HG03571 (cell line): ENCODE results near the gene FBXO28.
"Not testable (repeated sequence)": the region's sequence is repeated elsewhere in the genome, so short reads cannot be mapped to it uniquely, and the experiment has no call there.

ENCODE experiments used
- ATAC-seq: cut with Tn5 transposase; IDR thresholded peaks from one replicate; pipeline ENCODE4 v1.9.1; 2021; ENCODE audit not compliant: unreplicated experiment

Gene FBXO28

DNA sequence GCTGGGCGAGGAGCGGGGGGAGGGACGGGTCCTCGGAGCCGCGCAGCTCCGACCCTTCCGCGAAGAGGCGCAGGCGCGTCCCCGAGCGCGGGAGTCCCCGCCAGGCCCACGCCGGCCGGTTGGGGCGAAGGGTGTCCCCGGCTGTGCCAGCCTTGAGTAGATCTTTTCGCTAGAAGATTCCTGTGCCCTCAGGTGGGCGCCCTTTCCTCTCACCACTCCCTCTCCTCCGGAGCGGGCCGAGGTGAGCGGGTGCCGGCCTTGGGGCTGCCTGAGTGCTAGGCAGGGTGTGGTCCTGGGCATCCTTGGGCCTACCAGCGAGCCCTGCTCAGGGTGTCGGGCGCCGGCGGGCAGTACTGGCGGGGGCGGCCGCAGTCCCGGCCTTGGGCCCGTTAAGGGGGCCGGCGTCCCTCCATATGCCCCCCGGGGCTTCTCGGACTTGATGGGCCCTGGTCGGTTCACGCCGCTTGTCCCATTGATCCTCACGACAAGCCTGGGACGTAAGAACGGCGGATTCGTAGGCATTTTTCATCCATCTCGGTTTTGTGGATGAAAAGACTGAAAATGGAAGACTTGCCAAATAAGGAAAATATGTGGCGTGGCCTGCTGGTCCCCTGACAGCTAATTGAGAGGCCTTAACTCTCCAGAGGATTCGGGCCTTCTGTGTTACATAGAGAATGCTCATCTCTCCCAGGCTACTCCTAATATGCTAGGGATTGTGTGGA lies 69.8 kb downstream of the FBXO28 start:
- ATAC-seq: peak; percentile 36

GRCh38 chr1:224185208-224185607 lies 71.3 kb downstream of the FBXO28 start:
- no peak for ATAC-seq

- no peak for ATAC-seq
These were observed 74.4 kb downstream of the FBXO28 start for GRCh38 chr1:224188286-224188685.

GRCh38 chr1:224189561-224189960 lies 75.7 kb downstream of the FBXO28 start:
- no peak for ATAC-seq

DNA sequence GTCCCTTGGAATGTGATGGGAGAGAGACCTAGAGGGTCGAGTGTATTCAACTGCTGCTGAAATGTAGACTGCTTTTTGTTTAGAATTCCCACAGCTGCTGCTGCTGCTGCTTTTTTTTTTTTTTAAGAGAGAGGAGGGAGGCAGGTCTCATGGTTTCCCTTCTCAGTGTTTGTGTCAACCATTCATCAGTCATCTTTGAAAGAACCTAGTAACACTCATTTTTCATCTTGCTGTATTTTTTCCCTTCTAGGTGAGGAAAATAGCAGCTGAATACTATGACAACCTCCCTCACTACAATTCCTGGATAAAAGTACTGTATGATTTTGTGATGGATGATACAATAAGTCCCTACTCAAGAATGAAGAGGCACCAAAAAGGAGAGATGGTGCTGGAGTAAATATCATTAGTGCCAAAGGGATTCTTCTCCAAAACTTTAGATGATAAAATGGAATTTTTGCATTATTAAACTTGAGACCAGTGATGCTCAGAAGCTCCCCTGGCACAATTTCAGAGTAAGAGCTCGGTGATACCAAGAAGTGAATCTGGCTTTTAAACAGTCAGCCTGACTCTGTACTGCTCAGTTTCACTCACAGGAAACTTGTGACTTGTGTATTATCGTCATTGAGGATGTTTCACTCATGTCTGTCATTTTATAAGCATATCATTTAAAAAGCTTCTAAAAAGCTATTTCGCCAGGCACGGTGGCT lies 78.3 kb downstream of the FBXO28 start:
- ATAC-seq: no peak

- ATAC-seq: no peak
These were observed 79.5 kb downstream of the FBXO28 start for GRCh38 chr1:224193319-224193966.

- no peak for ATAC-seq
These were observed 83.1 kb downstream of the FBXO28 start for GRCh38 chr1:224196813-224197600.

- no peak for ATAC-seq
These were observed 84.7 kb downstream of the FBXO28 start for GRCh38 chr1:224198572-224198971.

- ATAC-seq: no peak
These were observed 85.8 kb downstream of the FBXO28 start for GRCh38 chr1:224199679-224200078.

DNA sequence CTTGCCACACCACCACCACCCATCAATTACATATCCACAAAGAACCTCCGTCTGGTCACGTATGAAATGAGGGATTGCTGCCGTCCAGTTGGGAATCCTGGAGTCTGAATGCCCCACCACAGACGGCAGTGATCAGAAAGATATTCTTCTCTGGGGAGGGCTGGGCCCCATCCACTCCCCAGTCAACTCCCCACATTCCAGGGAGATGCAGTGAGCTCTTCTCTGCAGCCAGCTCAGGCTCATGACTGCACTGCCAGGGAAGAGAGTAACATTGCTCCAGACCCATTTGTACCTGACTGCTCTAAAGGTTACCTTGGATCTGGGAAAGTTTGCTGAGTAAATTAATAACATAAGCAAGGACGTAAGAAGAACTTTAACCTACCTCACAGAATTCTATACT lies 87.5 kb downstream of the FBXO28 start:
- ATAC-seq: no peak

GRCh38 chr1:224201853-224202252 lies 87.9 kb downstream of the FBXO28 start:
- no peak for ATAC-seq

DNA sequence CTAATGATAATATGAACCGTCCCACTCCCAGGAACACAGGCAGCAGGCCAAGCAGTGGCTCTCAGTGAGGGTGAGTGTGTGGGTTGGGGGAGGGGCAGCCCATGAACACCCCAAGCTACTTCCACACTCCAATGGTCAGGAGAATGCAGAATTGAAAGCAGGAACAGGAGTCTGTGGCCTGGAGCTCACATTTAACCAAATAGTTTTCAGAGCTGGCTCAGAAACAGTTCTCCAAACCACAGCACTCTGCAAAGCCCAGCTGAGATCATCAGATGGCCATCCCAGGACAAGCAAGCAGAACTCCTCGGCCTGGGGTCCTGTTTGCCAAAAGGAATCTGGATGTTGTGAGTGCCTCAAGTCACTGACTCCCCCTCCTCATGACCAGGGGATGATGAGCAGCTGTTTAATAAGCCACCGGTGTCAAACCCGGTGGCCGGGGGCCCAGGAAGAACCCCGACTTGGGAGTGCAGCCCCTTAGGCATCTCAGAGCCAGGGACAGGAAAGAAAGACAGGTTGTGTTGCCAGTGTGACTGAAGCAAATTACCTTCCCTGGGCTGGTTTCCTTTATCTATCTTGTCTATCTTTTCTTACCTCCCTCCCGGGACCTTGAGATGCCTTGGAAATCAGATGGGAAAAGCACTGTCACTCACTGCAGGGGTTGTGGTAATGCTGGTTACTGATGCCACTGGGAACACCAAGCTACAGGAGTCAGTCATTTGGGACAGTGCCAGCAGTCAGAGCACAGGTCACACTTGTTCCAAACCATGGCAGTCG lies 89.5 kb downstream of the FBXO28 start:
- peak; percentile 74 for ATAC-seq

GRCh38 chr1:224205438-224205840 lies 91.5 kb downstream of the FBXO28 start:
- ATAC-seq: no peak

GRCh38 chr1:224205931-224206538 lies 92.1 kb downstream of the FBXO28 start:
- not testable (repeated sequence) for ATAC-seq

DNA sequence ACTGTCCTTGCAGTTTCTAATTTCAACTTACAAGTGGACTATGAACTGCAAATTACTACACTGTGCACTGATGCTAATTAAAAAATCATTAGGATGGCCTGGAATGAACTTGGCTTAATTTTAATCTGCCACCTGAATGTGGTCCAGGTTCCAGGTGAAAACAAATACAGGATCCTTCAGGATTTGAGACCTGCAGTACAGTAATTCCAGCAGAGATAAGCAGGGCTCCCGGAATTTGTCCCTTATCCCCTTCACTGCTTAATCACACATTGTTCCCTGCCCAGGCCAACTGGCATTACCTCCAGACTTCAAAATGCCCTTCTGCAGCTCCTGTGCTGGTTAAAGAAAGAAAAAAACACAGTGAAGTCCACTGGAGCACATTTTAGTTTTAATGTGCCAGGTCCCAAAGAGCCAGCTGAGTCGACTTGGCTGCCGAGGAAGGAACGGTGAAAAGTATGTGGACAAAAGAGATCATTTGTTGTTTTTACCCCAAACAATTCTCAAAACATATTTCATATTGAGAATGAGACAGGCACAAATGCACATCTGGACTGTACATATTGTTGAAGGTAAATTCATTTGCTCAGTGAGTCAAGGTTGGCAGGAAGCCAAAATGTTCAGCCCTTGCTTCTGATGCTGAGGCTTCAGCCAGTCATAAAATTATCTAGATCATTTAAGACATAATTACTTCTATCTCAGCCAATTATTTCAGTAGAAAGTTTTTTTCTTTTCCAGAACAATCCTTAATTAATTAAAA lies 97.5 kb downstream of the FBXO28 start:
- no peak for ATAC-seq
